H7 (cell line): ENCODE data around the gene PPP1R26. TPM values are rescaled to one million over a fixed set of nuclear protein-coding genes. Genes with fewer than 3 reads are reported as not detected.

Source experiments
- DNase-seq: peaks from one replicate; pipeline ENCODE4 v3.0.0; 2012
- H3K27me3 ChIP-seq: 2 replicates; pipeline ENCODE4 v1.6.0; 2011; ENCODE audit warnings: mild to moderate bottlenecking, low read length; ENCODE audit not compliant: control insufficient read depth, insufficient read depth
- H3K36me3 ChIP-seq: replicated peaks from 2 replicates; pipeline ENCODE4 v1.5.1; 2011; ENCODE audit warnings: low read length; ENCODE audit not compliant: control insufficient read depth, insufficient read depth
- H3K4me3 ChIP-seq: 2 replicates; pipeline ENCODE4 v1.5.1; 2011; ENCODE audit warnings: low read depth, mild to moderate bottlenecking, control low read depth, low read length, moderate library complexity; ENCODE audit not compliant: insufficient read depth
- total RNA-seq: library from RNA; depleted of rRNA; stranded (reverse); fragments of >200 nt; shearing (Covaris generic); gene quantifications from 2 replicates; pipeline ENCODE4 v1.2.3, GENCODE V29; 2014

Gene PPP1R26
- total RNA-seq, 1 experiment from 2014 or later: 40.8 TPM

DNA sequence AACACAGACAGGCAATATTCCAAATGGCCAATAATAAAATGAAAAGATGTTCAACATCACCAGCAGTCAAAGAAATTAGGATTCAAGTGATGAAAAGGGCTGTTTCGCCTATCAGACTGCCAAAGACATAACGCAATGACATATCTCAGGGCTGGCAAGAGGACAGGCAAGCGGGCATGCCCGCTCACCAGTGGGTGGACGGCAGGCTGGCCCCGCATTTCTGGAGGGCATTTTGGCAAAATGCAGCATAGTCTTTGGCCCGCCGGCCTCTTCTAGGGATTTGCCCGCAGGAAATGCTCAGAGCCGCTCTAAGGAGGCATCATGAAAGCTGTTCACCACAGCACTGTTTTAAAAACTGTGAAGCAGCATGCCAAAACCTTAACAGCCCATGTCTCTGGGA is 1.4 kb upstream of the PPP1R26 start:
- peaks cover 3% of the 10 kb centered on the region for H3K36me3 ChIP-seq
- no peaks in the 10 kb centered on the region for H3K27me3 ChIP-seq
- H3K4me3 ChIP-seq: no peak overlapping the region
- no peak for DNase-seq

DNA sequence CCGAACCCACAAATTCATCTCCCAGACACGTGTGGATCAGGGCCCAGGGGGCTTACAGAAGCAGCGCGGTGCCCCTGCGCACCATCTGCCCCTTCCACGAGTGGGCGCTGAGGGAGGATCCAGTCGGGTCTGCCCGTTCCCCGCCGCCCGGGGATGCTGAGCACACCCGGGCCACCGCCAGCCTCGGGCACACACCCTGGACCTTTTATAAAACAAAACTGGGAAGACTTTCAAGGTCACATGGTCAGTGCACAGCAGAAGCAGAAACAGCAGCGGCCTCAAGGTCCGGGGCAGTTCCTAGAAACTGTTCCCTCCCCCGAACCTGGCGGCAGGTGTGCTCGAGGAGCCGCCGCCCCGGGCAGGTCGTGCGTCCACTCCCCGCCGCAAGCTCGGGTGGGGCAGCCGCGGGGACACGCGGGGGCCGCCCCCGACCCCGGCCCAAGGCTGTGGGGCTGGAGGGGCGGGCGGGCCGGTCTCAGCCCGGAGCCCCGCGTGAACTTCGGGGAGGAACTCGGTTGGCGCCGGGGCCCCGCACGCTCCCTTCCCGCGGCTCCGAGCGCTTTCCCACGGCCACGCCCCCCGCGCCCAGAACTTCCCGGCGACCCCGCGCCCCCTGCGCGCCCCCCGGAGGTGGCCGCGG is 633 bp upstream of the PPP1R26 start:
- Histone ChIP-seq H3K27me3 (no peaks in the 10 kb centered on the region), H3K36me3 (peaks cover 8% of the 10 kb centered on the region), H3K4me3 (peak overlapping the region; percentile 54)
- DNase-seq: peak; percentile 84

DNA sequence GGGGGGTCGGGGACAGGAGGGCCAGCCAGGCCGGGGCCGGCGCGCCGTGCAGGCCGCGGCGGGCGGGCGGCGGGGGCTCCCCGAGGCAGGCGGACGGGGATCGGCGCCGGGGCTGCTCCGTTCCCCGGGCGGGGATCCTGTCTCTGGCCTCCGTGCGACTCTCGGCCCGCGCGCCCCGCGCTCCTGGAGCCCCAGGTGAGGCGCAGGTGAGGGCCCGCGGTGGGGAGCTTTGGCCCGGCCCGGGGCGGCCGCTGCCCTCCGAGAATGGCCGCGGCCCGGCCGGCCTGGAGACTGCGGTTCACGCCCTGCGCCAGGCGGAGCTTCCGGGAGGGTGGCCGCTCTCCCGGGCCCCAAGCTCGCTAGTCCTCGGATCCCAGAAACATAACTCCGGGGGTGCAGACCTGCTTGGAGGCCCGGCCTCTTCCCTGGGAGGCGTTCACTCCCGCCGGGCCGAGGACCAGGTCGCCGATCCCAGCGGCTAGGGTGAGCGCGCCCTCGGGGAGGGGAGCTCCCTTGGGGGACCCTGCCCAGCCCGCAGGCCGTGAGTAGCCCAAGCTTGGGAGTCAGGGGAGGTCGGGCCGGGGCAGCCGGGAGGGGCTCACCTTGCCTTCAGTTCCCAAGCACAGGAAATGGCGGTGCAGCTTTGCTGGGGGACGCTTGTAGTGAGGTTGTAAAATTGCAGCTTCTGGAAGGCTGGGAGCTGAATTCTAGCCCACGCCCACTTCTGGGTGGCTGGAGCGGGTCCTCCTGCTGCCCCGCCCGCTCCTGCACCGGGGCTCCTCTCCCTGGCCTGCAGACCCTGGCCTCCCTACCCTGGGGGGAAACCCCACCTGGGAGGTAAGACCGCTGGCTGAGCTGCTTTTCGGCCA is 723 bp downstream of the PPP1R26 start:
- Histone ChIP-seq H3K36me3 (peaks cover 16% of the 10 kb centered on the region), H3K27me3 (no peaks in the 10 kb centered on the region), H3K4me3 (peak overlapping the region; percentile 76)
- peak; percentile 84 for DNase-seq

DNA sequence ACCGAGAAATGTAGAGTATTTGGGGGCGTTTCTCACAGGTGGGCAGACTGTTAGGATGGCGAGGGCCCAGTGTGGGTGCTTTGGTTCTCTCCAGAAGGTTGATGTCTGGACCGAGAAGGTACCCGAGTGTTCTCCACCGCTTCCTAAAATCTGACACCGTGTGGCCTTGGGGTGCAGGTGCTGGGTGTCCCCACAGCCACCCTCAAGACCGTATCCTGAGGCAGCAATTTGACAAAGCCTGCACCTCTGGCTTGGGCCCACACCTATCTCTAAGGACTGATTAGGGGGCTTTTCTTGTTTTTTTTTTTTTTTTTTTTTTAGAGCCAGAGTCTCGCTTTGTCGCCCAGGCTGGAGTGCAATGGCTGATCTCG is 1.3 kb downstream of the PPP1R26 start:
- peak overlapping the region; percentile 76 for H3K4me3 ChIP-seq
- H3K36me3 ChIP-seq: peaks cover 22% of the 10 kb centered on the region
- no peaks in the 10 kb centered on the region for H3K27me3 ChIP-seq
- no peak for DNase-seq

DNA sequence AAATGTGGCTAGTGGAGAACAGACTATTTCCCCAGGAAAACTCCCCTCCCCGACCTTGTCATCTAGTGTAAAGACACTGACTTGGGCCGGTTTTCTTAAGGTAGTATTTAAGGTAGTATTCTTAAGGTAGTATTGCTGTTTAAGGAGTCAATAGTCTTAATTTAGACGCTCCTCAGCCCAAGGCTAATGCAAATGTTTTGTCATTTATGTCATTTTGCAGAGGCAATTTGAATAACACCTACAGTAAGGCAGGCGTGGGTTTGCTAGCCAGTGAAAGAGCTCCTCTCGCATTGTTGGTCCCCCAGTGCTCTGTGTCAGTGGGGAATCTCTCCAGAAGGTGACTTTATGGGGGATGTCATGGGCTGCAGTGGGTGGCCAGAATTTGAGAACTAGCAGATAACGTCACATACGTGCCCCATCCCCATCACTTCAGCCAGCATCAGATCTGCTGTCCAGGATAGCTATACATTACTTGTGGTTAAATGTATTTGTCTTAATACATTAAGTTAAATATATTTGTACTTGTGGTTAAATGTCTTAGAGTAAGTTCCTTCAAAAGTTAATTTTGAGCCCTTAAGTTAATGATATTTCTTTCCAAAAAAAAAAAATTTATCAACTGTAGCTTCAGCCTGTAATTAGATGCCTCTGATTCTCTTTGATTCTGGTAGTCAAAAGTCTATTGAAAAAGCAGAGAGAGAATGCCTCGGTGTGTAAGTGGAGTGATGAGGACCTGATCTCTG is 2.6 kb downstream of the PPP1R26 start:
- Histone ChIP-seq H3K27me3 (no peaks in the 10 kb centered on the region), H3K36me3 (peaks cover 22% of the 10 kb centered on the region), H3K4me3 (no peak overlapping the region)
- no peak for DNase-seq

DNA sequence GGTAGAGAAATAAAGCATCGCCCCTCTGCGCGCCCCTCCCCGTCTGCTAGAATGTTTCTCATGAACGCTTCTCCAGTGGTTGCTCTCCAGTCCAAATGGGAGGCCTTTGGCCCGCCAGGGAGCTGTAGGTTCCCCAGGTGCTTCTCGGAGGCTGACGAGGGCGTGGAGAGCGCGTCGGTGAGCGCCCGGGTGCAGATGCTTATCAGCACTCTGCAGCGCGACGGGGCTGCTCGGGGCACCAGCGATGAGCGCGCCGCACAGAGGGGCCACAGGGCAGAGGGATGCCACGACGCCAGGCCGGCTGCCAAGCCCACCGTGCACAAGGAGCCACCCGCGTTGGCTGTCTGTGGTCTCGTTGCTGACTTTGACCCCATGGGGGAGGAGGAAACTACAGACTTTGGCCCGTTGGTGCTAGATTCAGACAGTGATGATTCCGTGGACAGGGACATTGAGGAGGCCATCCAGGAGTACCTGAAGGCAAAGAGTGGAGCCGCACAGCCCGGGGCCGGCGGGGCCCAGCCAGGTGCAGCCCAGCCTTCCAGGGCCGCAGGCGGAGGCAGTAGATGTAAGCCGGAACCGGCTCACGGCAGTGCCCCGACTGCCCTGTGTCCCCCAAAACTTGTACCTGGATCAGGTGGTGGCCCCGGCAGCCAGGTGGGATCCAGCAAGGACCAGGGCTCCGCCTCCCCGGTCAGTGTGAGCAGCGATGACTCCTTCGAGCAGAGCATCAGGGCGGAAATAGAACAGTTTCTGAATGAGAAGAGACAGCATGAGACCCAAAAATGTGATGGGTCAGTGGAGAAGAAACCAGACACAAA is 5.1 kb downstream of the PPP1R26 start:
- H3K27me3 ChIP-seq: no peaks in the 10 kb centered on the region
- no peak overlapping the region for H3K4me3 ChIP-seq
- no peak for DNase-seq
- peaks cover 29% of the 10 kb centered on the region for H3K36me3 ChIP-seq

DNA sequence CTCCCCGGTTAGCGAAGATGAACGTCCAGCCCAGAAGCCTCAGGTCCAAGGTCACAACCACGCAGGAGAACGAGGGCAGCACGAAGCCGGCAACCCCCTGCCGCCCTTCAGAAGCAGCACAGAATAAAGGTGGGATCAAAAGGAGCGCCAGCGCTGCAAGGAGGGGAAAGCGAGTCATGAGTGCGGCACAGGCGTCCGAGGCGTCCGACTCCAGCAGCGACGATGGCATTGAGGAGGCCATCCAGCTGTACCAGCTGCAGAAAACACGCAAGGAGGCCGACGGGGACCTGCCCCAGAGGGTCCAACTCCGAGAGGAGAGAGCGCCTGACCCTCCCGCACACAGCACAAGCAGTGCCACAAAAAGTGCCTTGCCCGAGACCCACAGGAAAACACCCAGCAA is 5.8 kb downstream of the PPP1R26 start:
- no peak overlapping the region for H3K4me3 ChIP-seq
- H3K36me3 ChIP-seq: peaks cover 29% of the 10 kb centered on the region
- no peak for DNase-seq

DNA sequence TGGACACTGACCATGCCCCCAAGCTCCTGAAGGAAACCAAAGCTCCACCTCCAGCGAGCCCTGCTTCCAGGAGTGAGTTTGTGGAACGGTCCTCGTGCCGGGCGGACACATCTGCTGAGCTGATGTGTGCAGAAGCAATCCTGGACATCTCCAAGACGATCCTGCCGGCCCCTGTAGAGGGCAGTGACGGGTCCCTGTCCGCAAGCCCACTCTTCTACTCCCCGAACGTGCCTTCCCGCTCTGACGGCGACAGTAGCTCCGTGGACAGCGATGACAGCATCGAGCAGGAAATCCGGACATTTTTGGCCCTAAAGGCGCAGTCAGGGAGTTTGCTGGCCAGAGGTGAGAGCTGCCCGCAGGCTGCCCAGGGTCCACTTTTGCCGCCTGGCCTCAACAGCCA is 6.2 kb downstream of the PPP1R26 start:
- peak; percentile 46 for DNase-seq
- Histone ChIP-seq H3K4me3 (no peak overlapping the region), H3K27me3 (no peaks in the 10 kb centered on the region), H3K36me3 (peaks cover 29% of the 10 kb centered on the region)

More for the DNA sequence above, 5.8 kb downstream of the PPP1R26 start:
- H3K27me3 ChIP-seq: no peaks in the 10 kb centered on the region

DNA sequence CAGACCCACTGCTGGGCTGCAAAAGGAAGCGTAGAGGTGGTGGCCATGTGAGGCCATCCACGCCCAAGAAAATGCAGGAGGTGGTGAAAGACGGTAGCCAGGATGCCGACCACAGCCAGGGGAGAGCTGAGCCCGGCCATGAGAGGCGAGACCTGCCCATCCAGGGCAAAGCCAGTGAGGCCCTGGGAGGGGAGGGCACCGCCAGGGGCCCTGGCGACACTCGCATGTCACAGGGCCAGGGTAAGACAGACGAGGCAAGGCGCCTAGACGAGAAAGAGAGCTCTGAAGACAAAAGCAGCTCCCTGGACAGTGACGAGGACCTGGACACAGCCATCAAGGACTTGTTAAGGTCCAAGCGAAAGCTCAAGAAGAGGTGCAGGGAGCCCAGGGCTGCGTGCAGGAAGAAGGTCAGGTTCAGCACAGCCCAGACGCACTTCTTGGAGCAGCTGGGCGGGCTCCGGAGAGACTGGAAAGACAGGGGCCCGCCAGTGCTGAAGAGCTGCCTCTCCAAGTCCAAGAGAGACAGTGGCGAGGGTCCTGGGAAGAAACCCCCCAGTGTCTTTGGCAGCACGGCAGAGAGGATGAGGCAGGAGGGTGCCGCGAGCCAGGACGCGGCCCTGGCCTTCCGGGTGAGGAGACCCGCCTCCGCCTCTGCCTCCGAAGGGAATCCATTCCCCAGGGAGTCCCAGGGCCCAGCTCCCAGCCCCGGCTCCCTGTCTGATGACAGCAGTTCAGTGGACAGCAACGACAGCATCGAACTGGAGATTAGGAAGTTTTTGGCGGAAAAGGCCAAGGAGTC is 6.9 kb downstream of the PPP1R26 start:
- no peak overlapping the region for H3K4me3 ChIP-seq
- no peak for DNase-seq
- H3K36me3 ChIP-seq: peaks cover 29% of the 10 kb centered on the region
- H3K27me3 ChIP-seq: no peaks in the 10 kb centered on the region

DNA sequence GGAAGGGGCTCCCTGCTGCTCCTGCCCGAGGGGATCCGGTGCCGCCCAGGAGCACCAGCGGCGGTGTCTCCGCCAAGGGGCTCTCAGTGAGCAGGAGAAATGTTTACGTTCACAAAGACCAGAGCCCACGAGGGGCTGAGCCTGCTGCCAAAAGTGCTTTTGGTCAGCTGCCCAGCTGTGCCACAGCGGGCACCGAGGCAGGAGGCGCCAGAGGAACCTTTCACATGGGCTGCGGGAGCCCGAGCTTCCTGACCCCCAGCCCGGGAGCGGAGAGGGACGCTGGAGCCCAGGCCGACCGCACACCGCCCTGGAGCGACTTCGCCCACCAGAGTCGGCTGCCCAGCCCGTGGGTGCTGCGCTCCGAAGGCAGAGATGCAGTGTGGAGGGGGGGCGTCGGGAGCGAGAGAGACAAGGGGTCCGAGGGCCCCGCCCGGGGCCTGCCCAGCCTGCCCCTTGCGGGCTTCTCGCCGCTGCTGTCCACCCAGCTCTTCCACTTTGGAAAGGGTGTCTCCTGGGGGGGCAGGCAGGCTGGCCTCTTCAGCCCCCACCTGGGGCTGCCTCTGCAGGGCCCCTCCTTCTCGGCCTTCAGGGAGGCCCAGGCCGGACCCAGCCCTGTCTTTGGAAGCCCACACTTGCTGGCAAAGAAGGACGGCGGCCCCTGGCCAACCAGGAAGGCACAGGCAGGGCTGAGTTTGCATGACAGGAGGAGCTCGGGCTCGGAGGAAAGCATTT is 7.9 kb downstream of the PPP1R26 start:
- no peaks in the 10 kb centered on the region for H3K27me3 ChIP-seq
- no peak for DNase-seq
- peaks cover 29% of the 10 kb centered on the region for H3K36me3 ChIP-seq

DNA sequence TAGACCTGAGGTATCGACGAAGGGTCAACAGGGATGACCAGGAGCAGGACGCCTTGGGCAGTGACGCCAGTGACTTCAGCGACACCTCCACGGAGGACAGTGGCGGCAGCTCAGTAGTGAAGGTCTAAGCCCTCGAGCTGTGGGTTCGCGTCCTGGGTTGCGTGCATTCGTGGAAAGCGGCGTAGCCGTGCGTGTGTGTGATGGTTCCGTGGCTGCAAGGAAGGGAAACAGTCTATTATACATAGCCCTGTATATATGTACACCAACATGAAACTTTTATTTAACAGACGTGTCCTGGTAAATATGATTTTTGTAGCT is 8.4 kb downstream of the PPP1R26 start:
- no peaks in the 10 kb centered on the region for H3K27me3 ChIP-seq

More for the DNA sequence above, 7.9 kb downstream of the PPP1R26 start:
- no peak overlapping the region for H3K4me3 ChIP-seq

DNA sequence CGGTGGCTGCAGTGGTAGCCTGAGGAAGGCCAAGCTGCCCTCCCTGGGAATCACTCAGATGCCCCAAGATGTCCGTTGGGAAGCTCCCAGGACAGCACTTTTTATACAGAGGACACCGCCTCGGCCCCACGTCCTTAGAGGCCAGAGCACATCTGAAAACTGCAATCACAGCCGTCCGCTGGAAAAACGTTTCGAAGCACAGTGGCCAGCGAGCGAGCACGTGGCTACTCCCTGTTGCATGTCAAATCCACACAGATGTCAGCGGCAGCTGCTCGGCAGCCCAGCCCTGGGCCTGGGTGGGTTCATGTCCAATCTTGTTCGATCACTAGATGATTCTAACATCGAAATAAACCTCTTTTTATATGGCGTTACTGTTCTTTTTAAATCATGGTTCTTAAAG is 8.9 kb downstream of the PPP1R26 start:
- H3K27me3 ChIP-seq: no peaks in the 10 kb centered on the region

More for the DNA sequence above, 8.4 kb downstream of the PPP1R26 start:
- Histone ChIP-seq H3K36me3 (peaks cover 27% of the 10 kb centered on the region), H3K4me3 (no peak overlapping the region)
- no peak for DNase-seq

DNA sequence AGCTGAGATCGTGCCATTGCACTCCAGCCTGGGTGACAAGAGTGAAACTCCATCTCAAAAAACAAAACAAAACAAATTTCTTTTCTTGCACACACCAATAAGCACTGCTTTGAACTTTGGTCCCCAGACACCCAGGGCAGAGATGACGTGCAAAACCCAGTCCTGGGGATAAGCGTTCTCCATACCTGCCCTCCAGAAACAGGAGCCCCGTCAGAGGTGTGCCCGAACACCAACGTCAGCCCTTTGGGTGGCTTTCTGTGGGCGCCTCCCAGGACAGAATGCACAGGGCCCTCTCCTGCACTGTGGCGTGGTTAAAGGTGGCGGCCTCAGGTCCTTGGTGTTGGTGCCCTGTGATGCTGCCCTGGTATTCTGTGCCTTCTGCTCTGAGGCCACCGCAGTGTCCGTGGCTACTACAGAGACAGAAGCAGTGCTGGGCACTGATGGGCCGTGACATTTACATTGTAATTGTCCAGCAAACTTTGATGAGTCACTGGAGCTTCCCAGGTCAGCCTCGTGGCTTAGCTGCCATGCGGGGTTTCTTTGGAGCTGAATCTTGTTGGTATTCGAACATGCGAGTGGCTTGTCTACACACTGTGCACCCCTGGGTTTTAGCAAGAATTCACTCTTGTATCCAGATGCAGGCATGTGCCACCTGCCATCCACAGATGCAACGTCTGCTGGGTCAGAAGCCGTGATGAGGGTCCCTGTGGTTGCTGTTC is 9.8 kb downstream of the PPP1R26 start:
- no peak for DNase-seq
- Histone ChIP-seq H3K36me3 (peaks cover 19% of the 10 kb centered on the region), H3K27me3 (no peaks in the 10 kb centered on the region), H3K4me3 (no peak overlapping the region)

More for the DNA sequence above, 8.9 kb downstream of the PPP1R26 start:
- Histone ChIP-seq H3K36me3 (peaks cover 23% of the 10 kb centered on the region), H3K4me3 (no peak overlapping the region)
- no peak for DNase-seq
